PC-3 (cell line): ENCODE data around the gene CASQ1.

Experiments used
- CTCF ChIP-seq: fragments of 300-600 bp; sonication (generic); conservative IDR thresholded peaks from 2 replicates; pipeline ENCODE4 v1.5.1; 2017; ENCODE audit warnings: antibody characterized with exemption, low read depth, mild to moderate bottlenecking, low read length
- EZH2phosphoT487 ChIP-seq: fragments of 300-600 bp; sonication (generic); IDR thresholded peaks from 2 replicates; pipeline ENCODE4 v1.6.1; 2018; ENCODE audit warnings: mild to moderate bottlenecking, antibody characterized with exemption, low read length, borderline replicate concordance

- TF ChIP-seq CTCF (no peak), EZH2phosphoT487 (no peak)
These were observed 37.2 kb downstream of the CASQ1 start for GRCh38 chr1:160227561-160227960.
